DND-41 (cell line): Measurements from ENCODE around the gene NAALADL1.

ENCODE experiments used
- ATAC-seq: fragments of 200-7000 bp; cut with Tn5 transposase; 3 replicates; pipeline ENCODE4 v1.9.1; 2021; ENCODE audit warnings: low read depth; ENCODE audit not compliant: insufficient read depth
- DNase-seq: peaks from one replicate; pipeline ENCODE4 v3.0.0-alpha.2; 2020
- H2AFZ ChIP-seq: 2 replicates; pipeline ENCODE4 v1.6.0; 2012; ENCODE audit warnings: low read depth, low read length
- H3K27ac ChIP-seq: 2 replicates; pipeline ENCODE4 v1.5.1; 2012; ENCODE audit warnings: low read length, inconsistent platforms
- H3K27me3 ChIP-seq: fragments of 200-600 bp; sonication (generic); 2 replicates; pipeline ENCODE4 v1.6.0; 2012; ENCODE audit warnings: low read length, mild to moderate bottlenecking, inconsistent platforms; ENCODE audit not compliant: insufficient read depth, poor library complexity
- H3K36me3 ChIP-seq: 2 replicates; pipeline ENCODE4 v1.5.1; 2012; ENCODE audit warnings: low read length, inconsistent platforms; ENCODE audit not compliant: insufficient read depth
- H3K4me1 ChIP-seq: 2 replicates; pipeline ENCODE4 v1.5.1; 2012; ENCODE audit warnings: mild to moderate bottlenecking, low read length; ENCODE audit not compliant: insufficient read depth
- H3K4me2 ChIP-seq: 2 replicates; pipeline ENCODE4 v1.6.0; 2012; ENCODE audit warnings: mild to moderate bottlenecking, moderate library complexity, low read length, inconsistent platforms; ENCODE audit not compliant: insufficient read depth
- H3K4me3 ChIP-seq, 2 experiments: fragments of 200-600 bp in 1 of 2; shearing (Covaris generic) in 1 of 2; 2 replicates each; pipeline ENCODE4 v1.5.1; 2012 to 2016; ENCODE audit warnings: inconsistent platforms in 2 of 2, low read length in 2 of 2, mild to moderate bottlenecking in 2 of 2, low read depth in 1 of 2, moderate library complexity in 1 of 2
- H3K79me2 ChIP-seq: 2 replicates; pipeline ENCODE4 v1.6.0; 2012; ENCODE audit warnings: low read length, inconsistent platforms; ENCODE audit not compliant: insufficient read depth
- H3K9ac ChIP-seq: 2 replicates; pipeline ENCODE4 v1.6.0; 2012; ENCODE audit warnings: low read depth, mild to moderate bottlenecking, inconsistent platforms, low read length, moderate library complexity
- H3K9me3 ChIP-seq: 2 replicates; pipeline ENCODE4 v1.5.1; 2012; ENCODE audit warnings: low read length, moderate library complexity, mild to moderate bottlenecking, inconsistent platforms; ENCODE audit not compliant: insufficient read depth, severe bottlenecking
- H4K20me1 ChIP-seq: 2 replicates; pipeline ENCODE4 v1.6.0; 2012; ENCODE audit warnings: low read length; ENCODE audit not compliant: insufficient read depth
- EZH2 ChIP-seq: IDR thresholded peaks from 3 replicates; pipeline ENCODE4 v1.6.1; 2012; ENCODE audit warnings: borderline replicate concordance, low read depth, mild to moderate bottlenecking, moderate library complexity, low read length, inconsistent platforms; ENCODE audit not compliant: severe bottlenecking
- TF ChIP-seq, protein P1 (sequence below): IDR thresholded peaks from 2 replicates; pipeline ENCODE4 v1.5.1; 2012; ENCODE audit warnings: borderline replicate concordance, low read length, moderate library complexity, mild to moderate bottlenecking; ENCODE audit not compliant: poor library complexity, severe bottlenecking; ENCODE audit errors: extremely low read depth

Gene NAALADL1

DNA sequence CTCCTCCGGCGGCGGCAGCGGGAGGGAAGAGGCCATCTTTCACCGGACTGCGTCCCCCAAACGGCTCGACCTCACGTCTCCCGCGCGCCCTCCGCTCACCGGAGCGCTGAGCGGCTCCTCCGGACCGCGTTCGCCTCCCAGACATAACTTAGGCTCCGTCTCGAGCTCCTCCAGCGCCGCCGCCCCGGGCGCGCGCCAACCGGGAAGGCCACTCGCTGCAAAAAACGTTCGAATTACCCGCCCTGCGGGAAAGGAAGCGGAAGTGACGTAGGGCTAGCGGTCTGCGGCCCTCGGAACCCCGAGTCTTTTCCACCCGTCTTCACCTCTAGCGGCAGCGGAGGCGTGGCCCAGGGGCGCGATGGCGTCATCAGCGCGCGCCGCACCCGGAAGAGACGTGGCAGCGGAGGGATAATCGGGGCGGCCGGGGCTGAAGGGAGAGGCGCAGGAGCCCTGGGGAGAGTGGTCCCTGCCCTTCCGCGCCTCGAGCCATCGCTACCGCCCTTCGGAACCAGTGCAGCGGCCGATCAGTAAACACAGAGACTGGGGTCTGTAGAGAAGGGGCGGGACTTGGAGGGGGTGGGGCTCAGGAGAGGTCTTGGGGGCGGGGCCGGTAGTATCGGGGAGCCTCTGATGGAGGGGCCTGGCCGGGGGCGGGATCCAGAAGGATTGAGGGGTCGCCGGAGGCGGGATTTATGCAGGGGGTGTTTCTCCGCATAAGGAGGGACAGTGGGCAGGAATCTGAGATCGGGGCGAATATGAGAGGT is 25.7 kb upstream of the NAALADL1 start, which contains the start of the genes CDCA5 and ZFPL1:
Gene CDCA5 (minus strand): TSS at position 207 of the 764 bp plus-strand sequence. CDS start 62 bp downstream, at position 145.
Gene ZFPL1 (plus strand): TSS at position 389 of the 764 bp plus-strand sequence. CDS start 477 bp downstream, outside the sequence.
- H2AFZ ChIP-seq, result peak within 1 kb of the TSS; percentile 84
- peak within 1 kb of the TSS; percentile 96 for H3K27ac ChIP-seq
- H3K4me2 ChIP-seq, result peak within 1 kb of the TSS; percentile 89
- no peaks in the 10 kb centered on the region for H3K27me3 ChIP-seq
- peaks cover 66% of the 10 kb centered on the region for H3K79me2 ChIP-seq
- H3K36me3 ChIP-seq, result peaks cover 87% of the 10 kb centered on the region
- peak; percentile 85 for ATAC-seq
- DNase-seq, result peak; percentile 96
- peak within 1 kb of the TSS; percentile 89 to 91 for H3K4me3 ChIP-seq
- H3K9me3 ChIP-seq, result no peaks in the 10 kb centered on the region
- peaks cover 56% of the 10 kb centered on the region for H3K4me1 ChIP-seq
- H3K9ac ChIP-seq, result peak within 1 kb of the TSS; percentile 98
- no peak for TF ChIP-seq EZH2
- TF ChIP-seq, protein P1, sequence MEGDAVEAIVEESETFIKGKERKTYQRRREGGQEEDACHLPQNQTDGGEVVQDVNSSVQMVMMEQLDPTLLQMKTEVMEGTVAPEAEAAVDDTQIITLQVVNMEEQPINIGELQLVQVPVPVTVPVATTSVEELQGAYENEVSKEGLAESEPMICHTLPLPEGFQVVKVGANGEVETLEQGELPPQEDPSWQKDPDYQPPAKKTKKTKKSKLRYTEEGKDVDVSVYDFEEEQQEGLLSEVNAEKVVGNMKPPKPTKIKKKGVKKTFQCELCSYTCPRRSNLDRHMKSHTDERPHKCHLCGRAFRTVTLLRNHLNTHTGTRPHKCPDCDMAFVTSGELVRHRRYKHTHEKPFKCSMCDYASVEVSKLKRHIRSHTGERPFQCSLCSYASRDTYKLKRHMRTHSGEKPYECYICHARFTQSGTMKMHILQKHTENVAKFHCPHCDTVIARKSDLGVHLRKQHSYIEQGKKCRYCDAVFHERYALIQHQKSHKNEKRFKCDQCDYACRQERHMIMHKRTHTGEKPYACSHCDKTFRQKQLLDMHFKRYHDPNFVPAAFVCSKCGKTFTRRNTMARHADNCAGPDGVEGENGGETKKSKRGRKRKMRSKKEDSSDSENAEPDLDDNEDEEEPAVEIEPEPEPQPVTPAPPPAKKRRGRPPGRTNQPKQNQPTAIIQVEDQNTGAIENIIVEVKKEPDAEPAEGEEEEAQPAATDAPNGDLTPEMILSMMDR, result no peak
- H4K20me1 ChIP-seq, result peaks cover 34% of the 10 kb centered on the region

DNA sequence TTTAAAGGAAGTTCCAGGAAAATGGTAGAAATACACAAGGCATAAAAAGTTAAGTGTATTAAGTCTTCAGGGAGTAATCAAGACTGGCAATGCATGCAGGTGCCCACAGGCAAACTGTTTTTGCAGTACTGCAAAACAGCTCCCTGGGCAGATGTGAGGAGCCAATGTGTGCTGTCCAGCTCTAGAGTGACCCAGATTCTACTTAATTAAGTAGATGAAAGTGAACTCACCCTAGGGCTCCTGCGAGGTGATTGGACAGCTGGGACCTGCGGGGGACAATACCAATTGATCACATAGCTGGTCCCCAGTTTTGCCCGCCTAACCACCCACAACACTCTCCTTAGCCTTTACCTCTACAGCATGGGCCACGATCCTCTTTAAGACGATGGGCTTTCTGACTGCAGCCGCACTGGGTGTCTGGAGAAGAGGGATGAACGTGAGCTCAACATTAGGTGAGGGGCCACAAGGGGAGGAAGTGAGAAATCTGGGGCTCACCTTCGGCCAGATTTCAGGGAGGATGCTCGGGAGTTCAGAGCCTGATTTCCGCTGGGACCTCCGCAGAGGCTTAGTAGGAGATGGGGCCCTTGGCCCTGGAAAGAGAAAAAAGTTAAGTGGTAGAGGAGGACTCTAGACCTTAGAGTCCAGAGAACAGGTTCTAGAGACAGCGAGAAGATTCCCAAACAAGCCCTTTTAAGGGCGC is 24.9 kb upstream of the NAALADL1 start:
- Histone ChIP-seq H2AFZ (peak overlapping the region; percentile 80), H3K36me3 (peaks cover 87% of the 10 kb centered on the region), H3K9ac (peak overlapping the region; percentile 98), H3K4me2 (peak overlapping the region; percentile 74), H3K27ac (peak overlapping the region; percentile 96), H3K79me2 (peaks cover 73% of the 10 kb centered on the region), H3K4me3 (peak overlapping the region; percentile 89 to 91), H4K20me1 (peaks cover 39% of the 10 kb centered on the region), H3K27me3 (no peaks in the 10 kb centered on the region), H3K4me1 (peaks cover 60% of the 10 kb centered on the region), H3K9me3 (no peaks in the 10 kb centered on the region)
- ATAC-seq, result peak; percentile 25
- TF ChIP-seq, protein P1, result peak; percentile 3
- TF ChIP-seq EZH2, result no peak
- DNase-seq, result no peak

DNA sequence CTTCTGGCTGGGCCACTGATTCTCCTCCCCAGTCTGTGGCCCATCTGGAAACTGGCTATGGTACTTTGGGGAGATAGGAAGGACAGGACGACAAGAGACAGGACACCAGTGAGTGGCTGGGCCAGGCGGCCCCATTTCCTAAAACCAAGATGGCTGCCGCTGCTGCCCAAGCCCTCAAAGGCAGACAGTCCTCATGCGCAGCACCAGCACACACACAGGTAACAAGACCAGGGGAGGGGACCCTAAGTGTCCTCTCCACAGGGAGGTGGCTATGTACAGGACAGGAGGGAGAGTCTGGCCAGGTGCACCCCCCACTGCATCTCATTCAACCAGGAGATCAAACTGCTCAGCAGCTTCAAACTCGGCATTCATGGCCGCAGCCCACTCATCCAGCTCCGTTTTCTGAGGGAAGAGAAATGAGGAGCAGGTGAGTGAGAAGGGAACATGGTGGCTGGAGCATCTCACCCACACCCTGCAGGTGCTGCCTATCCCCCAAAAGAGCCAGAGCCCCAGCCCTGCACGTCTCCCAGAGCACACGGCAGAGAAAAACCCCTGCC is 20.5 kb upstream of the NAALADL1 start:
- Histone ChIP-seq H4K20me1 (peaks cover 48% of the 10 kb centered on the region), H3K79me2 (peaks cover 61% of the 10 kb centered on the region), H2AFZ (no peak overlapping the region), H3K27me3 (no peaks in the 10 kb centered on the region), H3K36me3 (peaks cover 79% of the 10 kb centered on the region), H3K9ac (peak overlapping the region; percentile 0; the same call in 1 of the 2 replicates), H3K4me3 (0 out of 4 replicates have a peak overlapping the region, but pooled peaks of 1 of the 2 experiments have one; percentile 7), H3K4me1 (peaks cover 54% of the 10 kb centered on the region), H3K9me3 (no peaks in the 10 kb centered on the region), H3K4me2 (peak overlapping the region; percentile 38), H3K27ac (no peak overlapping the region)
- DNase-seq, result no peak
- TF ChIP-seq, protein P1, result no peak
- no peak for TF ChIP-seq EZH2
- ATAC-seq, result no peak
